Stimulated activated naive B cell treated with anti-CD40 and anti-IgM and Interleukin-4, amounts not matched to agents 10 μg/mL and 1 μg/mL and 100 μg/mL, for 72 hours (primary cell): Measurements from ENCODE around the gene TTBK1.

Experiments
- ATAC-seq, 2 donors: fragments of 150-1000 bp; cut with Tn5 transposase; replicated peaks; 2 replicates each; pipeline ENCODE4 v1.10.0; 2021; ENCODE audit warnings: moderate library complexity in 1 of 2
- DNase-seq: peaks from one replicate; pipeline ENCODE4 v3.0.0; 2021
- H3K27ac Mint-ChIP-seq: one replicate; pipeline ENCODE4 v1.8.0; 2022; ENCODE audit warnings: mild to moderate bottlenecking, mixed read lengths
- H3K27me3 Mint-ChIP-seq, 2 donors: one replicate each; pipeline ENCODE4 v1.8.0; 2022; ENCODE audit warnings: mixed read lengths in 2 of 2
- H3K36me3 Mint-ChIP-seq, 2 donors: one replicate each; pipeline ENCODE4 v1.8.0; 2022; ENCODE audit warnings: mixed read lengths in 2 of 2, mild to moderate bottlenecking in 1 of 2
- H3K4me1 Mint-ChIP-seq, 2 donors: one replicate each; pipeline ENCODE4 v1.8.0; 2022; ENCODE audit warnings: mixed read lengths in 2 of 2, mild to moderate bottlenecking in 1 of 2
- H3K4me3 Mint-ChIP-seq, 2 donors: one replicate each; pipeline ENCODE4 v1.8.0; 2022; ENCODE audit warnings: mild to moderate bottlenecking in 2 of 2, mixed read lengths in 2 of 2, moderate library complexity in 1 of 2
- H3K9me3 Mint-ChIP-seq, 2 donors: one replicate each; pipeline ENCODE4 v1.8.0; 2022; ENCODE audit warnings: mixed read lengths in 2 of 2, mild to moderate bottlenecking in 1 of 2

TTBK1 gene

GRCh38 chr6:43231735-43232450 lies 11.4 kb upstream of the TTBK1 start:
- ATAC-seq (no peak), DNase-seq (no peak)
- Mint-ChIP-seq H3K36me3 (peaks cover under 1 to 8% of the 10 kb centered on the region in 2 donors), H3K4me3 (no peak overlapping the region), H3K27ac (no peak overlapping the region), H3K9me3 (no peaks in the 10 kb centered on the region), H3K27me3 (peaks cover 20 to 22% of the 10 kb centered on the region in 2 donors), H3K4me1 (peaks cover 11 to 22% of the 10 kb centered on the region in 2 donors)

GRCh38 chr6:43235841-43236240 lies 7.4 kb upstream of the TTBK1 start:
- DNase-seq (no peak), ATAC-seq (no peak)
- no peak overlapping the region for H3K4me3 Mint-ChIP-seq
- H3K36me3 Mint-ChIP-seq, result peaks cover 0 to 2% of the 10 kb centered on the region in 2 donors
- no peak overlapping the region for H3K27ac Mint-ChIP-seq
- peaks cover 42 to 46% of the 10 kb centered on the region in 2 donors for H3K27me3 Mint-ChIP-seq
- peaks cover 3 to 6% of the 10 kb centered on the region in 2 donors for H3K9me3 Mint-ChIP-seq
- H3K4me1 Mint-ChIP-seq, result peaks cover 0 to 4% of the 10 kb centered on the region in 2 donors

GRCh38 chr6:43239054-43239453 lies 4.2 kb upstream of the TTBK1 start:
- Mint-ChIP-seq H3K27me3 (peaks cover 27 to 35% of the 10 kb centered on the region in 2 donors), H3K4me1 (peaks cover 0 to 6% of the 10 kb centered on the region in 2 donors), H3K4me3 (no peak overlapping the region), H3K36me3 (peaks cover 0 to 2% of the 10 kb centered on the region in 2 donors), H3K9me3 (peaks cover 3 to 6% of the 10 kb centered on the region in 2 donors), H3K27ac (no peak overlapping the region)
- no peak for ATAC-seq
- no peak for DNase-seq

- Mint-ChIP-seq H3K4me3 (no peak overlapping the region), H3K9me3 (peaks cover 3 to 6% of the 10 kb centered on the region in 2 donors), H3K36me3 (peaks cover 0 to 2% of the 10 kb centered on the region in 2 donors), H3K27ac (no peak overlapping the region), H3K4me1 (peaks cover 0 to 6% of the 10 kb centered on the region in 2 donors), H3K27me3 (peaks cover 27 to 35% of the 10 kb centered on the region in 2 donors)
- DNase-seq (no peak), ATAC-seq (no peak)
These were observed 2.3 kb upstream of the TTBK1 start for GRCh38 chr6:43240950-43241349.

DNA sequence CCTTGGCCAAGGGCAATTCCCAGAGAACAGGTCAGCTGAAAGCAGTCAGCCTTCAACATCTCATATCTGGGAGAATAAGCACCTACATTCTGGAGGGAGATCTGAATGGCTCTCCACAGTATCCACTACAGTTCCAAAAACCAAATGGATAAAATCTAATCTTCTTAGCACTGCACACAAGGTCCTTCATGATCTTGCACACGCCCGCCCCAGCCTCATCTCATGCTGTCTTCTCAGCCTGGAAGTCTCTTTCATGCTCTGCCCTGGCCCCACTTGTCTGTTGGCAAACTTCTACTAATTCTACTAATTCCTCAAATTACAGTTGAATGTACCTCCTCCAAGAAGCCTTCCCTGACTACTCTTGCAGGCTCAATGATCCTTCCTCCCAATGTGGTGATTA lies 1.8 kb upstream of the TTBK1 start:
- H3K36me3 Mint-ChIP-seq, result peaks cover 0 to 2% of the 10 kb centered on the region in 2 donors
- no peak overlapping the region for H3K4me3 Mint-ChIP-seq
- peaks cover 4 to 6% of the 10 kb centered on the region in 2 donors for H3K4me1 Mint-ChIP-seq
- ATAC-seq (no peak), DNase-seq (no peak)
- peaks cover 3 to 6% of the 10 kb centered on the region in 2 donors for H3K9me3 Mint-ChIP-seq
- peaks cover 27 to 31% of the 10 kb centered on the region in 2 donors for H3K27me3 Mint-ChIP-seq
- no peak overlapping the region for H3K27ac Mint-ChIP-seq

DNA sequence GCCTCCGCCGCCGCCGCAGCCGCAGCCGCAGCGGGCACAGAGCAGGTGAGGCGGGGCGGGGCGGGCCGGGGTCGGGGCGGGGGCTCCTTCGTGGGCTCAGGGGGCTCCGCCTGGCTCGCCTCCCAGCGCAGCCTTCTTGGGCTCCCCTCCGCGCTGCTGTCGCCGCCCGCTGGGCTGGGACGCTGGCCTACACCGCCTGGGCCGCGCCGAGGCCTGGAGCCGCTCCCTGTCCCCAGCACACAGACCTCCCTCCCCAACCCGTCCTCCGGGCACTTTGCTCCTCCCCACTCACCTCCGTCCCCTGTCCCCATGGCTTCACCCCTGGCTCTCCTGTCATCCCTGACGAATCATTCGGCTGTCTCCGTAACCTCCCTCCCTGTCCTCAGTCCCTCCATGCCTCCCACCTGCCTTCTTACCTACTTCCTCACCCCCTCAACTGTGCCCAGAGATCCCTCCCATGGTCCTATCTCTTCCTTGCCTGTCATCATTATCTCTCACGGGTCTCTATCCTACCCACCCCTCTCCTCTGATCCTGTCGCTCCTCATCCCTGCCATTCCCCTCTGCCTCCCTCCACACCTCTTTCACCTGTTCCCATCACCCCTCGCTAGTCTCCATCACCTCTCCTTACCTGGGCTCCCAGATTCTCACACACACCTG lies 512 bp downstream of the TTBK1 start:
- Mint-ChIP-seq H3K27ac (no peak overlapping the region), H3K36me3 (peaks cover 0 to 2% of the 10 kb centered on the region in 2 donors), H3K4me3 (no peak overlapping the region), H3K27me3 (peaks cover 14 to 18% of the 10 kb centered on the region in 2 donors), H3K4me1 (peaks cover 6 to 18% of the 10 kb centered on the region in 2 donors), H3K9me3 (peaks cover 3 to 6% of the 10 kb centered on the region in 2 donors)
- ATAC-seq, result no peak
- DNase-seq, result no peak

- Mint-ChIP-seq H3K4me3 (peak overlapping the region; percentile 86 to 91), H3K36me3 (no peaks in the 10 kb centered on the region), H3K4me1 (peaks cover 12 to 26% of the 10 kb centered on the region in 2 donors), H3K9me3 (no peaks in the 10 kb centered on the region), H3K27ac (peak overlapping the region; percentile 90), H3K27me3 (peaks cover 10 to 15% of the 10 kb centered on the region in 2 donors)
- DNase-seq, result peak; percentile 45
- peak; percentile 56 to 65 for ATAC-seq
These were observed 3.2 kb downstream of the TTBK1 start for GRCh38 chr6:43246301-43247113.

DNA sequence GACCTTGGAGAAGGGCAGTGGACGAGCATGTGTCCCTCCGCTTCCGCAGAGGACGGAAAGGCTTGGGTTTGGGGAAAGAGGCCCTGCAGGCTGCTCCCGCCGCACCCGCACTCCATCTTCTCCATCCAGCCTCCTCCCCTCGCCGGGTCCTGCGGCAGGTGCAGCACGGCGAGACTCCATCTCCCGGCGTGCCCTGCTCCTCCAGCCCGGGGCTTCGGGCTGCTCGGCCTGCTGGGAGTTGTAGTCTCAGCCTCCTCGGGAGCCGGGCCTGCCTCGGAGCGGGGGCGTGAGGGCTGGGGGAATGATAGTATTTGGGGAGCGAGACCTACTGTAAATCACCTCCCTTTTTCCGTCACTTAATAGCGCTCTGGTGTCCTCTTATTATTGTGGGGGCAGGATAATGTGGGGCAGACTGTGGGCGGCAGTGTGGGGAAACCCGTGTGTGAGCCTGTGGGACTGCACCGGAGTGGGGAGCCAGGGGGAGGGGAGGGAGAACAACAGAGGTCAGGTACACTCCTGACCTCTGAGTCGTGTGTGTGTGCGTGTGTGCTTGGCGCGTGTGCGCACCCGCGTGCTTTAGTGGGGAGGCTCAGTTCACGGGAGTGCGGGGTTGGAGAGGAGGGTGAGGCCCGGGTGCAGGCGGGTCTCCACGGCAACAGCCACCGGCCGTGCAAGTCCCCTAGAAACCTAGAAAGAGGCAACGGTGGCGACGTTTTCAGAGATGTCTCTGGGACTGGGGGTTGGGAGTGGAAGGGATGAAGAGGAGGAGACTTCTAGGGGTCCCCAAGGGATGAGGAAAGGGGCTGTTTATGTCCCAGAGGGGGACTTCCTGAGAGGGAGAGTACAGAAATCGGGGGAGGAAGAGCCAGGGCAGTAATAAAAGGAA lies 4.1 kb downstream of the TTBK1 start:
- H3K4me3 Mint-ChIP-seq, result peak overlapping the region; percentile 86 to 91
- peaks cover 17 to 31% of the 10 kb centered on the region in 2 donors for H3K4me1 Mint-ChIP-seq
- peaks cover 14 to 23% of the 10 kb centered on the region in 2 donors for H3K27me3 Mint-ChIP-seq
- ATAC-seq, result peak; percentile 91 to 94
- peak; percentile 82 for DNase-seq
- no peaks in the 10 kb centered on the region for H3K9me3 Mint-ChIP-seq
- no peaks in the 10 kb centered on the region for H3K36me3 Mint-ChIP-seq
- peak overlapping the region; percentile 90 for H3K27ac Mint-ChIP-seq

DNA sequence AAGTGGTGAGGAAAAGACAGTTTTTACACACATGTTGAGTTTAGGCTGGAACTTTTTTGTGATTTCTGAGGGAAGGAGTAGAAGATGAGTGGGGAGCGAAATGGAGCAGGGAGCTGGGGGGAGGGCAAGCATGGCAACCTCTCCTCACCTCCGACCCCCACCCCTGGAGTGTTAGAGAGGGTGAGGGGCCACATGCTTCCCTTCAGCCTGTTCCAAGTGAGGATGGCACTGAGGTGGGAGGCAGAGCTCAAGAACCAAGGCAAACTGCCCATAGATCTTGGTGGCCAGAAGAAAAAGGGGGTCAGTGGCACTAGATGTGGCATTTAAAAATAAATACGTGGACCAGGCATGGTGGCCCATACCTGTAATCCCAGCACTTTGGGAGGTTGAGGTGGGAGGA lies 4.8 kb downstream of the TTBK1 start:
- no peak for DNase-seq
- Mint-ChIP-seq H3K4me3 (peak overlapping the region; percentile 26 to 86), H3K27ac (no peak overlapping the region), H3K36me3 (no peaks in the 10 kb centered on the region), H3K4me1 (peaks cover 17 to 31% of the 10 kb centered on the region in 2 donors), H3K9me3 (no peaks in the 10 kb centered on the region), H3K27me3 (peaks cover 20 to 30% of the 10 kb centered on the region in 2 donors)
- ATAC-seq, result no peak

DNA sequence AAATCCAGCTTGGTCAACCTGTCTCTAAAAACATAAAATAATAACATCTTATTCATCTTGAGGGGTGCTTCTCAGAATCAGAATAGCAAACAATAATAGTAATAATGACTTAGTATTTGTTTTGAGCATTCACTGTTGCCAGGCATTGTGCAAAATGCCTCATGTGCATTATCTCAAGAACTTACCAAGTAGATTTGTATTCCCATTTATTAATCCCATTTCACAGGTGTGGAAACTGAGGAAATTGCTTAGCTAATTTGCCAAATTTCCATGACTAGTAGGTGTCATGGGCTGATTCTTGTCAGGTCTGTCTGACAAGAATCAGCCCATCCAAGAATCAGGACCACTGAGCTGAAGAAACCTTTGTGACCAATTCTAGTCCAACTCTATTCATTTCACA lies 5.5 kb downstream of the TTBK1 start:
- Mint-ChIP-seq H3K27ac (no peak overlapping the region), H3K27me3 (peaks cover 24 to 34% of the 10 kb centered on the region in 2 donors), H3K36me3 (no peaks in the 10 kb centered on the region), H3K4me1 (peaks cover 19 to 31% of the 10 kb centered on the region in 2 donors), H3K9me3 (no peaks in the 10 kb centered on the region), H3K4me3 (no peak overlapping the region)
- ATAC-seq (no peak), DNase-seq (no peak)

DNA sequence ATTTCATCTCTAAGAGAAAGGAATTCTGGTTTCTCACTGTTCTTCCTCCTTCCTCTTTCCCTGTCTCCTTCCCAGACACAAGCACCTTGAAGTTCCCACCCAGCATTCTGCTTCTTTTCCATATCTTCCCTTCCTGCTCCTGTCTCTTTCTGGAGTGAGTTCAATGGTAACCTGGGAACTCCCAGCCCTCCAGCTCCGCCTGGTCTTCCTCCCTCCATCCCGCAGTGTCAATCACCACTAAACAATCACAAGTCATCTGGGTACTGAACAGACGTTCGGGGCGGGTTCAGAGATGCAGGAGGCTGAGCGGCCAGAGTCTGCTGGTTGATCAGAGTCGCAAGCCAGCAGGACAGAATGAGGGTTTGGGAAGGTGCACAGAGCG lies 7.7 kb downstream of the TTBK1 start:
- peaks cover 37 to 54% of the 10 kb centered on the region in 2 donors for H3K27me3 Mint-ChIP-seq

GRCh38 chr6:43253401-43253800 lies 10.1 kb downstream of the TTBK1 start:
- ATAC-seq (no peak), DNase-seq (no peak)
- Mint-ChIP-seq H3K27me3 (peaks cover 49 to 61% of the 10 kb centered on the region in 2 donors), H3K36me3 (no peaks in the 10 kb centered on the region), H3K27ac (no peak overlapping the region), H3K9me3 (no peaks in the 10 kb centered on the region), H3K4me1 (peaks cover 21 to 35% of the 10 kb centered on the region in 2 donors), H3K4me3 (no peak overlapping the region)

More for the DNA sequence above, 7.7 kb downstream of the TTBK1 start:
- H3K36me3 Mint-ChIP-seq, result no peaks in the 10 kb centered on the region
- H3K4me1 Mint-ChIP-seq, result peaks cover 25 to 31% of the 10 kb centered on the region in 2 donors
- ATAC-seq (peak; percentile 36 to 42), DNase-seq (no peak)
- H3K9me3 Mint-ChIP-seq, result no peaks in the 10 kb centered on the region
- peak overlapping the region; percentile 69 for H3K27ac Mint-ChIP-seq
- H3K4me3 Mint-ChIP-seq, result peak overlapping the region; percentile 55 to 79

- no peak for DNase-seq
- Mint-ChIP-seq H3K4me1 (peaks cover 21 to 35% of the 10 kb centered on the region in 2 donors), H3K9me3 (no peaks in the 10 kb centered on the region), H3K27me3 (peaks cover 52 to 65% of the 10 kb centered on the region in 2 donors), H3K36me3 (no peaks in the 10 kb centered on the region), H3K4me3 (no peak overlapping the region), H3K27ac (no peak overlapping the region)
- ATAC-seq, result peak in 1 of 2 donors; percentile 33
These were observed 11.0 kb downstream of the TTBK1 start for GRCh38 chr6:43254138-43254817.
